Stimulated activated CD4-positive, alpha-beta T cell treated with anti-CD3 and anti-CD28 coated beads, Interleukin-2, amount 100 ng/mL, for 4 hours (primary cell): ENCODE results near the gene PORCN.
"Not testable (repeated sequence)": the region's sequence is repeated elsewhere in the genome, so short reads cannot be mapped to it uniquely, and the experiment has no call there.

Experiments
- DNase-seq: peaks from one replicate; pipeline ENCODE4 v3.0.0-alpha.2; 2020; ENCODE audit warnings: low read depth

PORCN gene

GRCh38 chrX:48540480-48540879 is 31.7 kb downstream of the PORCN start:
- no peak for DNase-seq

GRCh38 chrX:48541140-48541814 is 32.5 kb downstream of the PORCN start:
- no peak for DNase-seq

GRCh38 chrX:48548871-48549270 is 40.1 kb downstream of the PORCN start:
- DNase-seq, result no peak

GRCh38 chrX:48555731-48556325 is 47.0 kb downstream of the PORCN start:
- not testable (repeated sequence) for DNase-seq

GRCh38 chrX:48558271-48558670 is 49.5 kb downstream of the PORCN start:
- DNase-seq, result no peak

- DNase-seq, result no peak
These were observed 50.8 kb downstream of the PORCN start for GRCh38 chrX:48559636-48560035.

- DNase-seq, result no peak
These were observed 51.3 kb downstream of the PORCN start for GRCh38 chrX:48560056-48560455.

- no peak for DNase-seq
These were observed 51.9 kb downstream of the PORCN start for GRCh38 chrX:48560681-48561080.

- no peak for DNase-seq
These were observed 61.2 kb downstream of the PORCN start for GRCh38 chrX:48569958-48570357.
